GM12892 (cell line): ENCODE results near the gene GTPBP4.

Experiments
- POLR2A ChIP-seq: IDR thresholded peaks from 2 replicates; pipeline ENCODE4 v1.6.1; 2011; ENCODE audit warnings: low read depth, low read length, control low read depth
- POLR2AphosphoS5 ChIP-seq: IDR thresholded peaks from 2 replicates; pipeline ENCODE4 v1.6.1; 2011; ENCODE audit warnings: low read depth, low read length, control low read depth

- TF ChIP-seq POLR2AphosphoS5, result no peak
- no peak for TF ChIP-seq POLR2A
Observed at GRCh38 chr10:992467-992866, 4.2 kb downstream of the GTPBP4 start.
